ENCODE results near the gene MGAT4D. TPM values are rescaled to one million over a fixed set of nuclear protein-coding genes. Genes with fewer than 3 reads are reported as not detected.

Gene MGAT4D
- total RNA-seq, 2 experiments from 2014 or later = not detected

DNA sequence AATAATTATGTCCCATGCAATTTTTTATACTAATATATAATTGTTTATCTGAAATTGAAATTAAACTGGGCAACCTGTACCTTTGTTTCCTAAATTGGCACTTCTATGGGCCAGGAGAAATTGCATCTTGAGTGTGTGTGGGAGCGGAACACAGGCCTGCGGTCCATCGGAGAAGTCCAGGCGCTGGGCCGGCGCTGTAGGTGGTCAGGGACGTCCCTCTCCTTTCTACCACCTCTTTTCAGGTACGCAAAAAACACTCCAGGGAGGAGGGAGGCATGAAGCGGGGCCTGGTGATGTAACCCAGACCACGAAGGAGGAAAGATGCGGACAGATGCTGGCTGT is 717 bp downstream of the MGAT4D start:
- intact Hi-C loops (cut with micrococcal nuclease) = no loop called here
- H3K4me3 Mint-ChIP-seq = peak overlapping the region; percentile 31
- DNase-seq = no peak
- no peaks in the 10 kb centered on the region for H3K36me3 Mint-ChIP-seq (ENCODE audit: low read depth)
- ChIA-PET POLR2A (no interaction called here), CTCF (no interaction called here)
- H3K4me1 Mint-ChIP-seq (ENCODE audit: low read depth) = peaks cover 4% of the 10 kb centered on the region
- H3K27ac Mint-ChIP-seq = no peak overlapping the region
- peaks cover 50% of the 10 kb centered on the region for H3K27me3 Mint-ChIP-seq
- no peak for ATAC-seq
- no peaks in the 10 kb centered on the region for H3K9me3 Mint-ChIP-seq
- TF ChIP-seq, protein P1, sequence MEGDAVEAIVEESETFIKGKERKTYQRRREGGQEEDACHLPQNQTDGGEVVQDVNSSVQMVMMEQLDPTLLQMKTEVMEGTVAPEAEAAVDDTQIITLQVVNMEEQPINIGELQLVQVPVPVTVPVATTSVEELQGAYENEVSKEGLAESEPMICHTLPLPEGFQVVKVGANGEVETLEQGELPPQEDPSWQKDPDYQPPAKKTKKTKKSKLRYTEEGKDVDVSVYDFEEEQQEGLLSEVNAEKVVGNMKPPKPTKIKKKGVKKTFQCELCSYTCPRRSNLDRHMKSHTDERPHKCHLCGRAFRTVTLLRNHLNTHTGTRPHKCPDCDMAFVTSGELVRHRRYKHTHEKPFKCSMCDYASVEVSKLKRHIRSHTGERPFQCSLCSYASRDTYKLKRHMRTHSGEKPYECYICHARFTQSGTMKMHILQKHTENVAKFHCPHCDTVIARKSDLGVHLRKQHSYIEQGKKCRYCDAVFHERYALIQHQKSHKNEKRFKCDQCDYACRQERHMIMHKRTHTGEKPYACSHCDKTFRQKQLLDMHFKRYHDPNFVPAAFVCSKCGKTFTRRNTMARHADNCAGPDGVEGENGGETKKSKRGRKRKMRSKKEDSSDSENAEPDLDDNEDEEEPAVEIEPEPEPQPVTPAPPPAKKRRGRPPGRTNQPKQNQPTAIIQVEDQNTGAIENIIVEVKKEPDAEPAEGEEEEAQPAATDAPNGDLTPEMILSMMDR (IDR thresholded peaks at IDR 0.05) = no peak

DNA sequence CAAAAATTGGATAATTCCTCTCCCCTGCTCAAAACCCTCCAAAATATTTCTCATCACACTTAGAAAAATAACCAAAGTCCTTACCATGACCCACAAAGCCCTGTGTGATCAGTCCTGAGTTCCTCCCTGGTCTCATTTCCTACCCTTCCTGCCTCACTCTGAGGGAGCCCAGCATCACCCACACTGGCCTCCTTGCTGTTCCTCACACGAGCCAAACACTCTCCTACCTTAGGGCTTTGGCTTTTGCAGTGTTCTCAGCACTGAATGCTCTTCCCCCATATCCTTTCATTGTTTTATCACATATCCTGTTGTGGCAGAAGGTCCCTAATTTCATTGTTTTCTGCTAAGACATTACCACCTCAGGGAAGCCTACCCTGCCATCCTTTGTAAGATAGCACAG is 12.2 kb downstream of the MGAT4D start:
- intact Hi-C loops (cut with micrococcal nuclease) = no loop called here
- Mint-ChIP-seq H3K27me3 (peaks cover 7% of the 10 kb centered on the region), H3K4me1 (ENCODE audit: low read depth) (no peaks in the 10 kb centered on the region), H3K36me3 (ENCODE audit: low read depth) (no peaks in the 10 kb centered on the region), H3K27ac (no peak overlapping the region), H3K4me3 (no peak overlapping the region), H3K9me3 (peaks cover 6% of the 10 kb centered on the region)
- TF ChIP-seq, protein P1 (IDR thresholded peaks at IDR 0.05) = no peak
- no peak for ATAC-seq
- ChIA-PET POLR2A (no interaction called here), CTCF (no interaction called here)
- DNase-seq = no peak

DNA sequence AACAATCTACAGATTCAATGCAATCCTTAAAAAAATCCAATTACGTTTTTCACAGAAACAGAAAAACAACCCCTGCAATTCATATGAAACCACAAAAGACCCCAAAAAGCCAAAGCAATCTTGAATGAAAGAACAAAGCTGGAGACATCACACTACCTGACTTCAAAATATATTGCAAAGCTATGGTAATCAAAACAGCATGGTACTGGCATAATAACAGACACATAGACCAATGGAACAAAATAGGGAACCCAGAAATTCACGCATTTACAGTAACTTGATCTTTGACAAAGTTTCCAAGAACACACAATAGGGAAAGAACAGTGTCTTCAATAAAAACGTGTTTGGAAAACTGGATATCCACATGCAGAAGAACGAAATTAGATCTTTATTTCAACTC is 14.6 kb downstream of the MGAT4D start:
- H3K4me3 Mint-ChIP-seq = no peak overlapping the region
- no peaks in the 10 kb centered on the region for H3K4me1 Mint-ChIP-seq (ENCODE audit: low read depth)
- POLR2A ChIA-PET = no interaction called here
- H3K27me3 Mint-ChIP-seq = peaks cover 12% of the 10 kb centered on the region
- CTCF ChIA-PET = no interaction called here
- H3K9me3 Mint-ChIP-seq = peaks cover 6% of the 10 kb centered on the region
- H3K36me3 Mint-ChIP-seq (ENCODE audit: low read depth) = no peaks in the 10 kb centered on the region
- DNase-seq (no peak), ATAC-seq (no peak)
- H3K27ac Mint-ChIP-seq = no peak overlapping the region
- intact Hi-C loops (cut with micrococcal nuclease) = no loop called here
- TF ChIP-seq, protein P1 (IDR thresholded peaks at IDR 0.05) = no peak

DNA sequence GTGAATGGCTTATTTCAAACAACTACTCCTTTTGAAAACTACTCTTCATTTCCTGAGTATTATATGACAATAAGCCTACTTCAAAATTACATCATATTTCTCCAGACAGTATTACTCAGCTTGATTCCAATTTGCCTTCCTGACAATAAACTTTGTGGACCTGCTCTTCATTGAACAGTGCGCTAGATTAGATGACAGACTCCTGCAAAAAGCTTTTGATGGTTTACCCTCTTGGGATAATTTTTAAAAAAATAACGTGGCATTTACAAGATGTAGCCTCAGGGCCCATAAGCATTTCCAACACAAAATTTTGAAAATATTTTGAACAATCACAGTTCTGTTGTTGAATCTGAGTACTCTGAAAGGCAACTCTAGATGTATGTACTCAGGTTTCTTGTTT is 25.9 kb downstream of the MGAT4D start:
- H3K27me3 Mint-ChIP-seq = peaks cover 11% of the 10 kb centered on the region
- TF ChIP-seq, protein P1 (IDR thresholded peaks at IDR 0.05) = no peak
- no peaks in the 10 kb centered on the region for H3K4me1 Mint-ChIP-seq (ENCODE audit: low read depth)
- no peaks in the 10 kb centered on the region for H3K36me3 Mint-ChIP-seq (ENCODE audit: low read depth)
- no peak for DNase-seq
- H3K4me3 Mint-ChIP-seq = no peak overlapping the region
- intact Hi-C loops (cut with micrococcal nuclease) = no loop called here
- no peak for ATAC-seq
- ChIA-PET POLR2A (no interaction called here), CTCF (no interaction called here)
- no peaks in the 10 kb centered on the region for H3K9me3 Mint-ChIP-seq
- no peak overlapping the region for H3K27ac Mint-ChIP-seq

GRCh38 chr4:140469791-140470733 is 28.0 kb downstream of the MGAT4D start:
- ATAC-seq (no peak), DNase-seq (no peak)
- Mint-ChIP-seq H3K27me3 (peaks cover 15% of the 10 kb centered on the region), H3K4me3 (no peak overlapping the region), H3K36me3 (ENCODE audit: low read depth) (no peaks in the 10 kb centered on the region), H3K9me3 (no peaks in the 10 kb centered on the region), H3K27ac (no peak overlapping the region), H3K4me1 (ENCODE audit: low read depth) (no peaks in the 10 kb centered on the region)
- intact Hi-C loops (cut with micrococcal nuclease) = no loop called here
- TF ChIP-seq, protein P1 (IDR thresholded peaks at IDR 0.05) = no peak
- CTCF ChIA-PET = no interaction called here
- POLR2A ChIA-PET = no interaction called here

All from activated CD8-positive, alpha-beta T cell treated with anti-CD3 and anti-CD28 coated beads for 36 hours (primary cell).